WTC11 (cell line): ENCODE measurements around the gene ZNF12. TPM values are rescaled to one million over a fixed set of nuclear protein-coding genes. Genes with fewer than 3 reads are reported as not detected.

Experiments
- ATAC-seq: fragments of 200-7000 bp; cut with Tn5 transposase; 2 replicates; pipeline ENCODE4 v1.10.0; 2021; ENCODE audit warnings: mild to moderate bottlenecking, moderate library complexity
- CTCF ChIA-PET: fragments of 300-600 bp; sonication (Branson Sonifier 250); formaldehyde crosslinking; loops from one replicate; lab custom pipeline; 2021; ENCODE audit warnings: antibody characterized with exemption; lab: Charles Lee
- POLR2A ChIA-PET: fragments of 350-600 bp; sonication (Branson Sonifier 250); formaldehyde crosslinking; loops from one replicate; lab custom pipeline; 2021; ENCODE audit warnings: antibody characterized with exemption; lab: Charles Lee
- DNase-seq: peaks from one replicate; pipeline ENCODE4 v3.0.0; 2021; ENCODE audit warnings: low spot score
- H3K27ac Mint-ChIP-seq: 2 replicates; pipeline ENCODE4 v1.8.0; 2021; ENCODE audit warnings: mixed read lengths
- H3K27me3 Mint-ChIP-seq: 2 replicates; pipeline ENCODE4 v1.8.0; 2021; ENCODE audit warnings: low read depth, mild to moderate bottlenecking, moderate library complexity, mixed read lengths
- H3K36me3 Mint-ChIP-seq: 2 replicates; pipeline ENCODE4 v1.8.0; 2021; ENCODE audit warnings: mixed read lengths
- H3K4me1 Mint-ChIP-seq: 2 replicates; pipeline ENCODE4 v1.8.0; 2022; ENCODE audit warnings: mixed read lengths
- H3K4me3 Mint-ChIP-seq: 2 replicates; pipeline ENCODE4 v1.8.0; 2021; ENCODE audit warnings: mild to moderate bottlenecking, moderate library complexity, mixed read lengths
- H3K9me3 Mint-ChIP-seq: 2 replicates; pipeline ENCODE4 v1.8.0; 2021; ENCODE audit warnings: mixed read lengths
- E2F4 ChIP-seq: sonication (generic); formaldehyde crosslinking; IDR thresholded peaks from 2 replicates; pipeline ENCODE4 v1.8.1; 2022; ENCODE audit warnings: low read depth, mild to moderate bottlenecking, moderate library complexity, missing genetic modification reagents, borderline replicate concordance
- EMX1 ChIP-seq: fragments of 250-450 bp; sonication (Bioruptor Pico); IDR thresholded peaks from 2 replicates; pipeline ENCODE4 v1.8.0; 2021; ENCODE audit warnings: mild to moderate bottlenecking
- FOXP1 ChIP-seq: sonication (generic); formaldehyde crosslinking; IDR thresholded peaks from 2 replicates; pipeline ENCODE4 v1.8.0; 2022; ENCODE audit warnings: missing genetic modification reagents, mild to moderate bottlenecking, moderate library complexity, borderline replicate concordance
- JUN ChIP-seq: sonication (generic); formaldehyde crosslinking; IDR thresholded peaks from 2 replicates; pipeline ENCODE4 v1.8.0; 2023; ENCODE audit warnings: mild to moderate bottlenecking, missing genetic modification reagents
- NFYB ChIP-seq: sonication (generic); formaldehyde crosslinking; conservative IDR thresholded peaks from 2 replicates; pipeline ENCODE4 v1.8.0; 2022; ENCODE audit warnings: low read depth, missing genetic modification reagents
- NR1H2 ChIP-seq: sonication (generic); formaldehyde crosslinking; IDR thresholded peaks from 2 replicates; pipeline ENCODE4 v1.9.0; 2021; ENCODE audit warnings: mild to moderate bottlenecking, moderate library complexity, missing genetic modification reagents
- NR3C1 ChIP-seq: sonication (generic); formaldehyde crosslinking; conservative IDR thresholded peaks from 2 replicates; pipeline ENCODE4 v1.8.1; 2023; ENCODE audit warnings: low read depth, mild to moderate bottlenecking, missing genetic modification reagents
- OVOL2 ChIP-seq: fragments of 250-450 bp; sonication (Bioruptor Pico); IDR thresholded peaks from 2 replicates; pipeline ENCODE4 v1.9.0; 2021; ENCODE audit warnings: mild to moderate bottlenecking, borderline replicate concordance
- USF1 ChIP-seq: sonication (generic); formaldehyde crosslinking; IDR thresholded peaks from 2 replicates; pipeline ENCODE4 v1.8.0; 2022; ENCODE audit warnings: mild to moderate bottlenecking, missing genetic modification reagents
- ZBTB21 ChIP-seq: sonication (generic); formaldehyde crosslinking; IDR thresholded peaks from 2 replicates; pipeline ENCODE4 v1.8.1; 2023; ENCODE audit warnings: mild to moderate bottlenecking, missing genetic modification reagents, borderline replicate concordance
- ZSCAN18 ChIP-seq: fragments of 250-450 bp; sonication (Bioruptor Pico); IDR thresholded peaks from 2 replicates; pipeline ENCODE4 v2.1.2; 2022; ENCODE audit warnings: mild to moderate bottlenecking, moderate library complexity
- total RNA-seq: library from RNA; stranded (reverse); gene quantifications from 3 replicates; pipeline ENCODE4 v1.2.3, GENCODE V29; 2021
- TF ChIP-seq, protein P1 (sequence below): sonication (generic); formaldehyde crosslinking; IDR thresholded peaks from 2 replicates; pipeline ENCODE4 v1.8.0; 2022; ENCODE audit warnings: mild to moderate bottlenecking, missing genetic modification reagents

The ZNF12 gene
- total RNA-seq, 1 experiment from 2014 or later: 21.6 TPM

GRCh38 chr7:6640246-6640721 is 66.5 kb downstream of the ZNF12 start:
- Mint-ChIP-seq H3K27me3 (peaks cover 4% of the 10 kb centered on the region; the same call in 1 of the 2 replicates), H3K9me3 (no peaks in the 10 kb centered on the region), H3K4me3 (no peak overlapping the region), H3K4me1 (peaks cover 17% of the 10 kb centered on the region), H3K27ac (peak overlapping the region; percentile 95), H3K36me3 (no peaks in the 10 kb centered on the region)
- DNase-seq (peak; percentile 86), ATAC-seq (peak; percentile 87)
- CTCF ChIA-PET: no interaction called here
- no peak for TF ChIP-seq OVOL2 (CRISPR knock-in tag)
- TF ChIP-seq NR1H2 (CRISPR knock-in tag): no peak
- TF ChIP-seq ZBTB21 (CRISPR knock-in tag): no peak
- POLR2A ChIA-PET: no interaction called here

DNA sequence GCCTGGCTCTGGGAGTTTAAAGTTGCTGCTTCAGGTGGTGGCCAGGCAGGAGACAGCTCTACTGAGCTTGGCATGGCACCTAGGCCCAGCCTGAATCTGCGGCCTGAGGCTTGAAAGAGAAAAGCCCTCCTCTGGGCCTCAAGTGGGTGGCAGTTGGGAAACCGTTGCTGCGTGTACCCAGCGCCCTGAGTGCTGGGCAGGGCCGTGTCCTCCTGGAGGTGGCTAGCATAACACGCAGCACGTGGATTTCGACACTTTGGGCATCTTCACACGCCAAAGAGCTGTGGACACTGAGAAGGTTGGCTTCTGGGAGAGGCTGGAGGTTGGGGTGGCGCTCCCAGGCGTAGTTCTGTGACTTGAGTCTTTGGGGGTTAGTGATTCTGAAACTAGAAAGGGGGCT is 67.1 kb downstream of the ZNF12 start:
- H3K27ac Mint-ChIP-seq: peak overlapping the region; percentile 95
- ChIA-PET CTCF (no interaction called here), POLR2A (no interaction called here)
- H3K4me3 Mint-ChIP-seq: no peak overlapping the region
- H3K4me1 Mint-ChIP-seq: peaks cover 17% of the 10 kb centered on the region
- no peaks in the 10 kb centered on the region for H3K36me3 Mint-ChIP-seq
- DNase-seq: no peak
- TF ChIP-seq EMX1 (CRISPR knock-in tag) (no peak), FOXP1 (no peak), E2F4 (CRISPR knock-in tag) (no peak), USF1 (CRISPR knock-in tag) (no peak), NFYB (CRISPR knock-in tag) (no peak), ZSCAN18 (CRISPR knock-in tag) (no peak), NR3C1 (no peak), JUN (CRISPR knock-in tag) (no peak)
- peaks cover 4% of the 10 kb centered on the region; the same call in 1 of the 2 replicates for H3K27me3 Mint-ChIP-seq
- no peak for ATAC-seq
- H3K9me3 Mint-ChIP-seq: no peaks in the 10 kb centered on the region

GRCh38 chr7:6639032-6639431 is 67.7 kb downstream of the ZNF12 start:
- TF ChIP-seq, protein P1, sequence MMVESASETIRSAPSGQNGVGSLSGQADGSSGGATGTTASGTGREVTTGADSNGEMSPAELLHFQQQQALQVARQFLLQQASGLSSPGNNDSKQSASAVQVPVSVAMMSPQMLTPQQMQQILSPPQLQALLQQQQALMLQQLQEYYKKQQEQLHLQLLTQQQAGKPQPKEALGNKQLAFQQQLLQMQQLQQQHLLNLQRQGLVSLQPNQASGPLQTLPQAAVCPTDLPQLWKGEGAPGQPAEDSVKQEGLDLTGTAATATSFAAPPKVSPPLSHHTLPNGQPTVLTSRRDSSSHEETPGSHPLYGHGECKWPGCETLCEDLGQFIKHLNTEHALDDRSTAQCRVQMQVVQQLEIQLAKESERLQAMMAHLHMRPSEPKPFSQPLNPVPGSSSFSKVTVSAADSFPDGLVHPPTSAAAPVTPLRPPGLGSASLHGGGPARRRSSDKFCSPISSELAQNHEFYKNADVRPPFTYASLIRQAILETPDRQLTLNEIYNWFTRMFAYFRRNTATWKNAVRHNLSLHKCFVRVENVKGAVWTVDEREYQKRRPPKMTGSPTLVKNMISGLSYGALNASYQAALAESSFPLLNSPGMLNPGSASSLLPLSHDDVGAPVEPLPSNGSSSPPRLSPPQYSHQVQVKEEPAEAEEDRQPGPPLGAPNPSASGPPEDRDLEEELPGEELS: no peak
- ATAC-seq: no peak
- H3K27ac Mint-ChIP-seq: no peak overlapping the region
- CTCF ChIA-PET: no interaction called here
- peaks cover 4% of the 10 kb centered on the region; the same call in 1 of the 2 replicates for H3K27me3 Mint-ChIP-seq
- H3K36me3 Mint-ChIP-seq: no peaks in the 10 kb centered on the region
- no peaks in the 10 kb centered on the region for H3K9me3 Mint-ChIP-seq
- peak overlapping the region; percentile 72 for H3K4me3 Mint-ChIP-seq
- no peak for DNase-seq
- POLR2A ChIA-PET: no interaction called here
- peaks cover 17% of the 10 kb centered on the region for H3K4me1 Mint-ChIP-seq

Other genes starting within 250 kb of the ZNF12 start
- gene KDELR2, start 222.8 kb downstream of the ZNF12 start, total RNA-seq: 79.4 to 84.3 TPM (median 79.9 TPM) in 3 replicates
- 3.0 to 4.8 TPM (median 4.6 TPM) in 3 replicates for gene GRID2IP, start 155.5 kb downstream of the ZNF12 start, total RNA-seq
- 37.7 to 48.2 TPM (median 46.4 TPM) in 3 replicates for gene ZDHHC4, start 129.5 kb downstream of the ZNF12 start, total RNA-seq
- gene INTS15, start 116.9 kb downstream of the ZNF12 start, total RNA-seq: 25.6 to 28.2 TPM (median 27.6 TPM) in 3 replicates
- gene ZNF853, start 91.3 kb downstream of the ZNF12 start, total RNA-seq: 7.7 to 8.0 TPM (median 8.0 TPM) in 3 replicates
- 15.1 to 19.9 TPM (median 18.8 TPM) in 3 replicates for gene ZNF316, start 69.6 kb downstream of the ZNF12 start, total RNA-seq
- 0.25 to 0.44 TPM in 2 of 3 replicates, not detected in the other for gene RSPH10B2, start 47.2 kb upstream of the ZNF12 start, total RNA-seq
- 31.9 to 44.9 TPM (median 39.9 TPM) in 3 replicates for gene CCZ1B, start 119.3 kb upstream of the ZNF12 start, total RNA-seq